ENCODE measurements around the gene MAP3K8.
"Not testable (repeated sequence)": the region's sequence is repeated elsewhere in the genome, so short reads cannot be mapped to it uniquely, and the experiment has no call there.

MAP3K8 gene

DNA sequence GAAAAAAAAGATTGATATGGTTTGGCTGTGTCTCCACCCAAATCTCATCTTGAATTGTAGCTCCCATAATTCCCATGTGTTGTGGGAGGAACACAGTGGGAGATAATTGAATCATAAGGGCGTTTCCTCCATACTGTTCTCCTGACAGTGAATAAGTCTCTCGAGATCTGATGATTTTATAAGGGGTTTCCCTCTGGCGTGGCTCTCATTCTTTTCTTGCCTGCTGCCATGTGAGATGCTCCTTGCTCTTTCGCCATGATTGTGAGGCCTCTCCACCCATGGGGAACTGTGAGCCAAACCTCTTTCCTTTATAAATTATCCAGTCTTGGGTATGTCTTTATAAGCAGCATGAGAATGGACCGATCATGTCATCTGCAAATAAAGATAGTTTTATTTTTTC lies 29.4 kb upstream of the MAP3K8 start:
- no peak overlapping the region for H3K4me3 Mint-ChIP-seq
- H3K9me3 Mint-ChIP-seq, result peaks cover 10% of the 10 kb centered on the region
- no peak overlapping the region for H3K27ac Mint-ChIP-seq
- H3K36me3 Mint-ChIP-seq, result peaks cover 1% of the 10 kb centered on the region
- CTCF ChIA-PET, result interaction anchor here (0.5 to 1.1 kb wide), 5 partner anchors 9 to 186 kb away, joined by 3 to 6 read pairs (median 3); no protein-coding TSS in a partner anchor
- no peak for DNase-seq
- H3K4me1 Mint-ChIP-seq, result peaks cover 15% of the 10 kb centered on the region
- peaks cover 29% of the 10 kb centered on the region for H3K27me3 Mint-ChIP-seq

DNA sequence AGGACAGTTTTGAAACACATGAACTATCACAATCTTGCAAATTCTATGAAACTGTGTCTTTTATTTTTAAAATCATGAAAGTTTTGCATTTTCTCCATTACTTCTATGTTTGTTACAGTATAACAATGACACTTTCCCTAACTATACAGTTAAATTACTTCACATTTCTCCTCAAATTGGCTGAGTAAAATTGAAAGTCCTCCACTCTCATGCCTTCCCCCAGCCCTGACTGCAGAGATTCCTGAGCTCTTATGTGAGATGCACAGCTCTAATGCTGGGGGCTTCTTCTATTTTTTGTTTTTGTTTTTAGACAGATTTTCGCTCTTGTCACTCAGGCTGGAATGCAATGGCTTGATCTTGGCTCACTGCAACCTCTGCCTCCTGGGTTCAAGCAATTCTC lies 22.7 kb upstream of the MAP3K8 start:
- CTCF ChIA-PET, result interaction anchor here (1.0 to 4.8 kb wide), 7 partner anchors 12 to 125 kb away, joined by 3 to 34 read pairs (median 4); no protein-coding TSS in a partner anchor
- no peaks in the 10 kb centered on the region for H3K9me3 Mint-ChIP-seq

DNA sequence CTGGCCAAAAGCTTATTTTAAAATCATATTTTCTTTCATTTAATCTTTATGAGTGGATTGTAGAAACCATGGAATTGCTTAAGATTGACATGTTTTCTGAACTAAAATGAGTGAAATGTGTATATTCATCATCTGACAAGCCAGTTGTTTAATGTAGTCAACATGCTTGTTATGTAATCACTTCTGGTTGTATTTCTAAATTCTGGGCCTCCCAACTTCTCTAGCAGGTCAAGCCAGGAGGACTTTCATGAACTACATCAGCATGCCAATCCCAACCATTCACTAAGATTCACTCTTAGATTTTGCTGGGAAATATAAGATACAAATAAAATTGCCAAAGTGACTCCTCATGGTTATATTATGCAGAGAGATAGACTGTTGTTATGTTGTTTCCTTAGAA lies 21.1 kb upstream of the MAP3K8 start:
- CTCF ChIA-PET, result interaction anchor here (0.6 to 4.8 kb wide), 8 partner anchors 17 to 305 kb away, joined by 3 to 34 read pairs (median 8); no protein-coding TSS in a partner anchor
- H3K4me3 Mint-ChIP-seq, result no peak overlapping the region
- H3K36me3 Mint-ChIP-seq, result no peaks in the 10 kb centered on the region
- H3K4me1 Mint-ChIP-seq, result peaks cover 16% of the 10 kb centered on the region
- no peak overlapping the region for H3K27ac Mint-ChIP-seq
- no peaks in the 10 kb centered on the region for H3K9me3 Mint-ChIP-seq
- no peak for DNase-seq
- peaks cover 12% of the 10 kb centered on the region for H3K27me3 Mint-ChIP-seq

More for the DNA sequence above, 22.7 kb upstream of the MAP3K8 start:
- H3K4me1 Mint-ChIP-seq, result peaks cover 10% of the 10 kb centered on the region
- no peaks in the 10 kb centered on the region for H3K36me3 Mint-ChIP-seq
- H3K27me3 Mint-ChIP-seq, result peaks cover 13% of the 10 kb centered on the region
- no peak for DNase-seq
- no peak overlapping the region for H3K4me3 Mint-ChIP-seq
- H3K27ac Mint-ChIP-seq, result no peak overlapping the region

DNA sequence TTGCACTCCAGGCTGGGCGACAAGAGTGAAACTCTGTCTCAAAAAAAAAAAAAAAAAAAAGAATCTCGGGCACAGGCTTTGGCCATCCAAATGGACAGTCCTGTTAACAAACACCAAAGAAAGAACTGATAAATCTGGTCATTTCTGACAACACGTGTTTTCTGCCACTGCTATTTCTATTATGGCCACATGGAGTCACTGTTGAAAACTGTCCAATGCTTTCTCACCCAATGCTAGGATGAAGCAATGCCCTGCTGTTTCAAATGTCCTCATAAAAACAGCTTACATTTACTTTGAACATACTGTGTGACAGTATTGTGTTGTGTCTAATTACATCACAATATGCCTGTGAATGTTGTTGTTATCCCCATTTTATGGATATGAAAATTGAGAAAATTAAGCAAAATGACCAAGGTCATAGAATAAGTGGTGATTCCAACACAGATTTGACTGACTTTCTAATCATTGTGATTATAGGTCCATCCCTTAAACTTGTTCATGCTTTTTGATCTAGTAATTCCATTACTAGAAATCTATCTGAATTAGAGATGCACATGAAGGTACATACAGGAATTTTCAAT lies 19.9 kb upstream of the MAP3K8 start:
- Mint-ChIP-seq H3K4me3 (no peak overlapping the region), H3K9me3 (no peaks in the 10 kb centered on the region), H3K4me1 (peaks cover 28% of the 10 kb centered on the region), H3K27ac (no peak overlapping the region), H3K36me3 (no peaks in the 10 kb centered on the region), H3K27me3 (peaks cover 8% of the 10 kb centered on the region)
- peak; percentile 46 for DNase-seq
- CTCF ChIA-PET, result interaction anchor here (0.6 to 4.8 kb wide), 15 partner anchors 16 to 177 kb away, joined by 3 to 34 read pairs (median 4); no protein-coding TSS in a partner anchor

DNA sequence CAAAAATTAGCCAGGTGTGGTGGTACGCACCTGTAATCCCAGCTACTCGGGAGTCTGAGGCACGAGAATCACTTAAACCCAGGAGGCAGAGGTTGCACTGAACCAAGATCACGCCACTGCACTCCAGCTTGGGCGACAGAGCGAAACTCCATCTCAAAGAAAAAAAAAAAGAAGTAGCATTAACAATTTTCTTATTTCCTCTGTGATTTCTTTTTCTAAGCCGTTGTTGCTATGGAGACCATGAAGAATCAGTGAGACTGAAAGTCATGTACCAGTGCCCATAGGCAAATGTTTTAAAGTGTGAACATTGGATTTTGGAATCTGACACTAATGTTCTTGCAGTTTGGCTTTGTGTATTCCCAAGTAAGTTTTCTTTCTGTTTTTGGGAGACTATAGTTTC lies 18.4 kb upstream of the MAP3K8 start:
- H3K9me3 Mint-ChIP-seq, result no peaks in the 10 kb centered on the region
- no peak for DNase-seq
- no peaks in the 10 kb centered on the region for H3K36me3 Mint-ChIP-seq
- H3K27me3 Mint-ChIP-seq, result peaks cover 5% of the 10 kb centered on the region
- H3K27ac Mint-ChIP-seq, result no peak overlapping the region
- CTCF ChIA-PET, result interaction anchor here (3.2 kb wide), 1 partner anchor 118 kb away, joined by 20 read pairs; no protein-coding TSS in a partner anchor
- peaks cover 41% of the 10 kb centered on the region for H3K4me1 Mint-ChIP-seq
- H3K4me3 Mint-ChIP-seq, result no peak overlapping the region

DNA sequence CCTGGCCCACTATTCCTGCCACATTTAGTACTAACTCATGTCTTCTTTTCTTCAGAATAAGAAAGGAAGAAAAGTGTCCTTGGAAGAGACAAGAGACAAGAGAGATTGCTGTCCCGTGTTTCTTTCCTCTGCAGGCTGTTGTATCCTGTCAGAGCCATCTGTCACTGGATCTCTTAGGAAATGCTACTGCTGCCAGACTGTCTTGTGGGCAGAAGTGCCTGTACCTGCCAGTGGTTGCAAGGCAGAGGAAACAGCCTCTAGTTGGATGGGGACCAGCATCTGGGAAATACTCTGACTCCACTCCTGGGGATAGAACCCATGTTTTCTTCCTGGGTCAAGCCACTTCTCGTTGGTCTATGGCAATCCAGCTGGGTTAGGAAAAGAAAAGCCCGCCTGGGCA lies 16.7 kb upstream of the MAP3K8 start:
- Mint-ChIP-seq H3K27me3 (peaks cover 5% of the 10 kb centered on the region), H3K36me3 (no peaks in the 10 kb centered on the region), H3K27ac (no peak overlapping the region), H3K4me3 (no peak overlapping the region), H3K4me1 (peaks cover 43% of the 10 kb centered on the region), H3K9me3 (no peaks in the 10 kb centered on the region)
- CTCF ChIA-PET, result interaction anchor here (0.9 to 3.2 kb wide), 4 partner anchors 20 to 174 kb away, joined by 3 to 20 read pairs (median 4); no protein-coding TSS in a partner anchor
- no peak for DNase-seq

DNA sequence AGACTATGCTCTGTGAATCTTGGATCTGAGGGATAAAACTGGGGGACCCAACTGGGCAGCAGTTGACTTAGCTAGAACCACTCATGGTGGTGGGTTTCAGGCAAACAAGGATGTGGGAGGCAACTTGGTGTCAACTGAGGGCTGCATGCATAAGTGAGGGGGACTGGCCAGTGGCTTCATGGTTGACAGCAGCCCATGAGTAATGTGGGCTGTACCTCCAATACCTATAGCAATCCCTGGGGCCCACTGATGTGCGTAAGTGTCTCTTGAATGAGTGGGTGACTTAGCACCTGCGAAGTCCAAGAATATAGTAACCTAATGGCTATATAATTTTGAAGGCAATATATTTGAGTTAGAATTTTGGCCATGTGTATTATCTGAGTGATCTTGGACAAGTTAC lies 13.7 kb upstream of the MAP3K8 start:
- DNase-seq, result no peak
- H3K9me3 Mint-ChIP-seq, result no peaks in the 10 kb centered on the region
- CTCF ChIA-PET, result interaction anchor here (0.8 kb wide), 1 partner anchor 171 kb away, joined by 3 read pairs; no protein-coding TSS in a partner anchor
- peaks cover 2% of the 10 kb centered on the region for H3K36me3 Mint-ChIP-seq
- no peak overlapping the region for H3K4me3 Mint-ChIP-seq
- H3K27me3 Mint-ChIP-seq, result peaks cover 5% of the 10 kb centered on the region
- H3K4me1 Mint-ChIP-seq, result peaks cover 48% of the 10 kb centered on the region
- no peak overlapping the region for H3K27ac Mint-ChIP-seq

DNA sequence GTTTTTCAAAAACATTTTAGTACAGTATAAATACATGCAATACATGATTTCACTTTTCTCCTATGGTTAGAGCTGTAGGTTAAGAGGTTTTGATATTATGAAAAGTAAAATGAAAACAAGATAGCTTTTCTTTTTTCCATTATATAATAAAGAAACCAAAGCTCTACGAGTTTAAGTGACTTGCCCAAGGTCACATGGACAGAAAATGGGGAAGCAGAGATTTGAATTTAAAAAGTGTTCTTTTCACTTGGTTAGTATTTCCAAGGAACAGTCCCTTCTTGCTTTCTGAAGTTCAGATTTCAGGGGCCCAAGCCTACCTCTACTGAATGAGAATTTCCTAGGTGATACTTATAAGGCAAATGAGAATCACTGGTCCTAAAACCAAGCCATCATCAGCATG lies 13.2 kb upstream of the MAP3K8 start:
- CTCF ChIA-PET, result interaction anchor here (1.5 to 1.9 kb wide), 2 partner anchors 10 to 113 kb away, joined by 5 read pairs; no protein-coding TSS in a partner anchor
- Mint-ChIP-seq H3K4me1 (peaks cover 49% of the 10 kb centered on the region), H3K4me3 (no peak overlapping the region), H3K27me3 (peaks cover 5% of the 10 kb centered on the region), H3K36me3 (peaks cover 2% of the 10 kb centered on the region), H3K27ac (peak overlapping the region; percentile 1), H3K9me3 (no peaks in the 10 kb centered on the region)
- no peak for DNase-seq

DNA sequence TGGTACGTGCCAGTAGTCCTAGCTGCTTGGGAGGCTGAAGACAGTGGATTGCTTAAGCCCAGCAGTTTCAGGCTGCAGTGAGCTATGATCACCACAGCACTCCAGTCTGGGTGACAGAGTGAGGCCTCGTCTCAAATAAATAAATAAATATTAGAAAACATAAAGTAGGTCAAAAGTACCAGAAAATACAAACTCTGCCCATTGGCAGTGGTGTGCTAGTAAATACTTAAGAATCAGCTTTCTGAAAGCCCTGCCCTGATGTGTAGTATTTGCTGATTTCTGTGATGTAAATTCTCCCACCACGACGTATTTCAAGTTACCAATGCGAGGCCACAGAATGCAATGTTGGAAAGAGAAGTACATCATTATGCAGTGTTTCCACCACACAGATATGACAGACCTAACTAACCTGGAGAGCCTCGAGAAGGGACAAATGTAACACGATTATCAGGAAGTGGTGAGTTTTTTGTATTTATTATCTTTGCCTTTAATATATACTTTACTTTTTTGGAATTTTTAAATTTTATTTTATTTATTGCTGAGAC lies 11.8 kb upstream of the MAP3K8 start:
- Mint-ChIP-seq H3K4me3 (no peak overlapping the region), H3K9me3 (no peaks in the 10 kb centered on the region), H3K27me3 (peaks cover 3% of the 10 kb centered on the region), H3K4me1 (peaks cover 53% of the 10 kb centered on the region), H3K27ac (no peak overlapping the region), H3K36me3 (peaks cover 2% of the 10 kb centered on the region)
- no peak for DNase-seq
- CTCF ChIA-PET, result interaction anchor here (1.3 to 1.9 kb wide), 3 partner anchors 9 to 169 kb away, joined by 3 to 5 read pairs (median 5); no protein-coding TSS in a partner anchor

DNA sequence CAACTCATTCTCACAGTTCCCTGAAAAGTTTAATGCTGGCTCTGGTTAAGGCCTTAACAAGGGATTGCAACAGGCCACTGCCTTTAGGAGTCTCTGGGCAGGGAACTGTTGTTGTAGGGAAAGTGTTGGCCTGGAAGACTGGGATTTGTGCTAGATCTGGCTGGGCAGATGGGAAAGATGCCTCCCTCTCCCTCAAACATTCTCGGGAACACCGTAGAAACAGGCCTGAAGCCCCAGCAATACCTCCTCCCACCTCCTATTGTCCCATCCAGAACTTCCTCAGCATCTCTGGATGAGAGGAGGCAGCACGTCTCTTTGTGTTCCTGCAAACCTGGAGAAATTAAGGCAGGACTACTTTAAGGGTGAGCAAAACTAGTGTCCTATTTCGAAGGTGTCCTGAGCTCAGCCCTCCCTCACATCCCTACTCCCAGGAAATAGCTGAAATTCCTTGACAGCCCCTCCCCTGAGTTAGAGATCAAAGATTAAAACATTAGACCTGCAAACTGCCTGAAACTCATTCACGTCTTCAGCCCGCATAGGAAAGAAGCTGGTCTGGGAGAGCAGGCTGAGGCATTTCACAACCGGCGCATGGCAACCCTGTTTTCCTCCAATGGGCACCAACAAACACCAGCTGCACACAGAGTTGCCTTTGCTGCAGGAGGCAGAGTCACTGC lies 10.9 kb upstream of the MAP3K8 start:
- Mint-ChIP-seq H3K9me3 (no peaks in the 10 kb centered on the region), H3K27me3 (no peaks in the 10 kb centered on the region), H3K27ac (no peak overlapping the region), H3K4me3 (no peak overlapping the region), H3K36me3 (peaks cover 2% of the 10 kb centered on the region), H3K4me1 (peaks cover 53% of the 10 kb centered on the region)
- CTCF ChIA-PET, result interaction anchor here (0.8 to 1.3 kb wide), 2 partner anchors 12 to 168 kb away, joined by 3 read pairs; no protein-coding TSS in a partner anchor
- no peak for DNase-seq

DNA sequence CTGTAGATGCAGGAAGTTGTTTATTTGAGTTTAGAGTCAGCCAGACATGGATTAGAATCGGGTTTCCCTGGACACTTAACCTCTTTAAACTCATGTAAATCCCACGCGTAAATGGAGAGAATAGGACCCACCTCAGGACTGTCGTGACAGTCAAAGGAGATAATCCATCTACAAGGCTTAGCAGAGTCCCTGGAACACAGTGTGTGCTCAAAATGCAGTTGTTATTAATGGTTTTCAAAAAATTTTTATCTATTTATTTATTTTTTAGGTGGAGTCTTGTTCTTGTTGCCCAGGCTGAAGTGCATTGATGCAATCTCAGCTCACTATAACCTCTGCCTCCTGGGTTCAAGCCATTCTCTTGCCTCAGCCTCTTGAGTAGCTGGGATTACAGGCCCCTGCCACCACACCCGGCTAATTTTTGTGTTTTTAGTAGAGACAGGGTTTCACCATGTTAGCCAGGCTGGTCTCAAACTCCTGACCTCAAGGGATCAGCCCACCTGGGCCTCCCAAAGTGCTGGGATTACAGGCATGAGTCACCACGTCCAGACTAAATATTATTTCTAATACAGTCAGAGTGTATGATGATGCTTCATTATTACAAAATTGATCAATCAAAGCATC lies 10.2 kb upstream of the MAP3K8 start:
- not testable (repeated sequence) for DNase-seq, H3K27me3 Mint-ChIP-seq, H3K27ac Mint-ChIP-seq, H3K9me3 Mint-ChIP-seq, H3K36me3 Mint-ChIP-seq, H3K4me3 Mint-ChIP-seq
- CTCF ChIA-PET, result interaction anchor here (0.8 kb wide), 1 partner anchor 13 kb away, joined by 3 read pairs; no protein-coding TSS in a partner anchor
- peaks cover 53% of the 10 kb centered on the region for H3K4me1 Mint-ChIP-seq

DNA sequence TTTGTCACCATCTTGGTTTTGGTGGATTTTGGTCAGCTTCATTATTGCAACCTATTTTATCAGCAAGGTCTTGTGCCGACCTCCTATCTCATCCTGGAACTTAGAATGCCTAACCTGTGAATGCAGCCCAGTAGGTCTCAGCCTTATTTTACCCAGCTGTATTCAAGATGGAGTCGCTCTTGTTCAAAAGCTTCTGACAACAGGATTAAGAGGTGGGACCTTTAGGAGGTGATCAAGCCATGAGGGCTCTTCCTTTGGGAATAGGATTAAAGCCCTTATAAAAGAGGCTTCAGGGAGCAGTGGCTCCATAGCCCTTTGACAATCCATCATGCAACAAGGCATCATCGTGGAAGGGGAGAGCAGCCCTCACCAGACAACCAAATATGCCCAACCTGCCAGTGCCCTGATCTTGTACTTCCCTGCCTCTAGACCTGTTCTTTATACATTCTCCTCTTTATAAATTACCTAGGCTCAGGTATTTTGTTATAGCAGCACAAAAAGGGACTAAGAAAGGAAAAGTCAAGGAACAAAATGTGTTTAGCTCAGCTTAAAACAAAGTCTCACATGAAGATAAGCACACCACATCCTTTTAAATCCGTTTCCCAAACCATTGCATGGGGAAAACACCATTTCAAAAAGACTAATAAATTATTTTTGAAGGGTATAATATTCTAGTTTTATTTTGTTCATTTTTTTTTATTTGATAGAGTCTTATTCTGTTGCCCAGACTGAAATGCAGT lies 8.5 kb upstream of the MAP3K8 start:
- peaks cover 39% of the 10 kb centered on the region for H3K4me1 Mint-ChIP-seq
- H3K9me3 Mint-ChIP-seq, result no peaks in the 10 kb centered on the region
- CTCF ChIA-PET, result no interaction called here
- no peak for DNase-seq
- H3K27ac Mint-ChIP-seq, result no peak overlapping the region
- no peak overlapping the region for H3K4me3 Mint-ChIP-seq
- peaks cover 2% of the 10 kb centered on the region for H3K36me3 Mint-ChIP-seq
- H3K27me3 Mint-ChIP-seq, result no peaks in the 10 kb centered on the region

DNA sequence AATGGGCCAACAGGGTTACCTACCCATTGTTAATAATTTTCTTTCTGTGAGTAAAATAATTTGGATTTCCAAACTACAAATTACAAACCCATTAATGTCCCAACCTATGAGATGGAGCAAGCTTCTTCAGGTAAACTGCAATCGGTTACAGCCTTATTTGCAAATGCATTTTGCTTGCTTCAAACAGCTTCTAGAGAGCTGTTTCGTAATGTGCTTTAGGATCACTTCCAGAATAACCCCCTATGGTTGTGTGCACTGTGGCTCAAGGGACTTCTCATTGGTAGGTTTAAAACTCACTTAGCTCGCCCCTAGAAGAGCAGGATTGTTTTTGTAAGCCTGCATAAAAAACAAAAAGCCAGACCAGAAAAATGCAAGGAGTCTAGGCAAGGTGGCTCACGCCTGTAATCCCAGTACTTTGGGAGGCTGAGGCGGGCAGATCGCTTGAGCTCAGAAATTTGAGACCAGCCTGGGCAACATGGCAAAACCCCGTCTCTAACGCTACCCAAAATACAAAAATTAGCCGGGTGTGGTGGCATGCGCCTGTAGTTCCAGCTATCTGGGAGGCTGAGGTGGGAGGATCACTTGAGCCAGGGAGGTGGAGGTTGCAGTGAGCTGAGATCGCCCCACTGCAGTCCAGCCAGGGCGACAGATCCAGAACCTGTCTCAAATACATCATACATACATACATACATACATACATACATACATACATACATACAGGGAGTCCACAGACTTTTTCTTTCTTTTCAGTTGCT lies 3.3 kb upstream of the MAP3K8 start:
- H3K4me1 Mint-ChIP-seq, result peaks cover 56% of the 10 kb centered on the region

More for the DNA sequence above, 3.3 kb upstream of the MAP3K8 start:
- Mint-ChIP-seq H3K27me3 (peaks cover 5% of the 10 kb centered on the region), H3K9me3 (no peaks in the 10 kb centered on the region), H3K36me3 (peaks cover 8% of the 10 kb centered on the region), H3K27ac (peak overlapping the region; percentile 83), H3K4me3 (peak overlapping the region; percentile 54)
- no peak for DNase-seq
- CTCF ChIA-PET, result interaction anchor here (0.6 to 2.1 kb wide), 9 partner anchors 9 to 173 kb away, joined by 3 to 6 read pairs (median 3); no protein-coding TSS in a partner anchor
